Liver (tissue), 9 donors: Measurements from ENCODE around the gene FRYL. TPM values are rescaled to one million over a fixed set of nuclear protein-coding genes. Genes with fewer than 3 reads are reported as not detected.
A peak's percentile ranks its signal among the peaks of the same experiment; 100 is the strongest.

Source experiments
- DNase-seq: peaks from one replicate; pipeline ENCODE4 v3.0.0-alpha.2; 2017; ENCODE audit warnings: low spot score
- H3K27ac ChIP-seq, 2 donors: one replicate each; pipeline ENCODE4 v1.7.0; 2013; ENCODE audit warnings: inconsistent platforms in 2 of 2, low read length in 2 of 2, control low read depth in 1 of 2, low read depth in 1 of 2, mild to moderate bottlenecking in 1 of 2
- H3K27me3 ChIP-seq, 4 donors: one replicate each; pipeline versions ENCODE4 v1.6.1 to v1.7.0; 2013; ENCODE audit warnings: low read length in 3 of 4, inconsistent platforms in 1 of 4, mild to moderate bottlenecking in 1 of 4, moderate library complexity in 1 of 4; ENCODE audit not compliant: control insufficient read depth in 4 of 4, insufficient read depth in 4 of 4
- H3K36me3 ChIP-seq, 4 donors: one replicate each; pipeline versions ENCODE4 v1.6.1 to v1.7.0; 2013; ENCODE audit warnings: low read length in 3 of 4, mild to moderate bottlenecking in 3 of 4, low read depth in 1 of 4, moderate library complexity in 1 of 4; ENCODE audit not compliant: control insufficient read depth in 4 of 4, insufficient read depth in 3 of 4
- H3K4me1 ChIP-seq, 4 donors: one replicate each; pipeline versions ENCODE4 v1.6.1 to v1.7.0; 2013; ENCODE audit warnings: low read length in 3 of 4, mild to moderate bottlenecking in 3 of 4, moderate library complexity in 1 of 4; ENCODE audit not compliant: control insufficient read depth in 4 of 4, insufficient read depth in 4 of 4
- H3K4me3 ChIP-seq, 3 donors: one replicate each; pipeline versions ENCODE4 v1.6.1 to v1.7.0; 2013; ENCODE audit warnings: low read length in 3 of 3, control low read depth in 1 of 3, low read depth in 1 of 3, mild to moderate bottlenecking in 1 of 3
- H3K9ac ChIP-seq, 2 donors: one replicate each; pipeline ENCODE4 v1.7.0; 2013; ENCODE audit warnings: low read length in 2 of 2, mild to moderate bottlenecking in 2 of 2, moderate library complexity in 2 of 2, control low read depth in 1 of 2, low read depth in 1 of 2
- H3K9me3 ChIP-seq, 4 donors: one replicate each; pipeline versions ENCODE4 v1.6.1 to v1.7.0; 2013; ENCODE audit warnings: low read length in 3 of 4; ENCODE audit not compliant: control insufficient read depth in 4 of 4
- EGR1 ChIP-seq, 2 donors: IDR thresholded peaks; 2 replicates each; pipeline ENCODE4 v1.6.1; 2016 to 2018; ENCODE audit warnings: antibody characterized with exemption in 2 of 2, low read depth in 2 of 2
- FOXA1 ChIP-seq: IDR thresholded peaks from 2 replicates; pipeline ENCODE4 v1.6.1; 2016; ENCODE audit warnings: antibody characterized with exemption
- FOXA2 ChIP-seq: IDR thresholded peaks from 2 replicates; pipeline ENCODE4 v1.6.1; 2016; ENCODE audit warnings: antibody characterized with exemption
- GABPA ChIP-seq, 2 donors: IDR thresholded peaks in 1 of 2; conservative IDR thresholded peaks in 1 of 2; 2 replicates each; pipeline ENCODE4 v1.6.1; 2016; ENCODE audit warnings: antibody characterized with exemption in 2 of 2, mild to moderate bottlenecking in 1 of 2, moderate library complexity in 1 of 2
- HNF4A ChIP-seq, 2 donors: conservative IDR thresholded peaks; 2 replicates each; pipeline ENCODE4 v1.6.1; 2016; ENCODE audit warnings: antibody characterized with exemption in 2 of 2, mild to moderate bottlenecking in 2 of 2
- HNF4G ChIP-seq: IDR thresholded peaks from 2 replicates; pipeline ENCODE4 v1.6.1; 2016; ENCODE audit warnings: antibody characterized with exemption
- JUND ChIP-seq, 2 donors: IDR thresholded peaks; 2 replicates each; pipeline ENCODE4 v1.6.1; 2016; ENCODE audit warnings: antibody characterized with exemption in 2 of 2
- NR2F2 ChIP-seq: IDR thresholded peaks from 2 replicates; pipeline ENCODE4 v1.6.1; 2016; ENCODE audit warnings: antibody characterized with exemption
- RAD21 ChIP-seq, 2 donors: IDR thresholded peaks; 2 replicates each; pipeline ENCODE4 v1.6.1; 2016; ENCODE audit warnings: antibody characterized with exemption in 2 of 2, mild to moderate bottlenecking in 2 of 2
- RXRA ChIP-seq, 2 donors: IDR thresholded peaks; 2 replicates each; pipeline ENCODE4 v1.6.1; 2017 to 2018; ENCODE audit warnings: antibody characterized with exemption in 2 of 2, mild to moderate bottlenecking in 1 of 2
- SP1 ChIP-seq: IDR thresholded peaks from 2 replicates; pipeline ENCODE4 v1.6.1; 2018; ENCODE audit warnings: antibody characterized with exemption, mild to moderate bottlenecking
- TAF1 ChIP-seq: conservative IDR thresholded peaks from 2 replicates; pipeline ENCODE4 v1.6.1; 2016; ENCODE audit warnings: antibody characterized with exemption, mild to moderate bottlenecking
- WGBS: extraction: QIAGEN DNeasy Blood & Tissue Kit; methylation state at CpG from one replicate; pipeline ENCODE4 v1.1.7; 2013; 5-methylcytosine and 5-hydroxymethylcytosine counted together
- polyA plus RNA-seq, 2 donors: library from polyadenylated mRNA; stranded (reverse) in 1 of 2; unstranded in 1 of 2; fragments of 200-250 nt in 1 of 2; fragments of >200 nt in 1 of 2; fragmentation: Nextera tagmentation in 1 of 2; extraction: Ambion mirVana in 1 of 2; gene quantifications; one replicate each; pipeline versions ENCODE4 v1.2.1 to v1.2.3, GENCODE V29; 2013 to 2015
- total RNA-seq, 2 donors: library from RNA; depleted of rRNA; stranded (reverse); fragments of >200 nt; gene quantifications; one replicate each; pipeline ENCODE4 v1.2.3, GENCODE V29; 2014
- TF ChIP-seq, protein P1 (sequence below): fragments of 150-350 bp; IDR thresholded peaks from 2 replicates; pipeline ENCODE4 v1.5.1; 2017; ENCODE audit warnings: improper control_type of control experiment, low read depth, low read length; ENCODE audit not compliant: missing input control
- TF ChIP-seq, protein P2 (sequence below): IDR thresholded peaks from 2 replicates; pipeline ENCODE4 v1.6.1; 2016; ENCODE audit warnings: antibody characterized with exemption, mild to moderate bottlenecking
- TF ChIP-seq, protein P3 (sequence below): IDR thresholded peaks from 2 replicates; pipeline ENCODE4 v1.6.1; 2016; ENCODE audit warnings: antibody characterized with exemption
- donor health status: healthy.
- donor health status: healthy.
- donor health status: healthy.
- donor health status: healthy.
- donor health status: healthy.

The FRYL gene
- total and polyA plus RNA-seq, 4 donors = 5.3 to 79.0 (median 27.2) TPM

DNA sequence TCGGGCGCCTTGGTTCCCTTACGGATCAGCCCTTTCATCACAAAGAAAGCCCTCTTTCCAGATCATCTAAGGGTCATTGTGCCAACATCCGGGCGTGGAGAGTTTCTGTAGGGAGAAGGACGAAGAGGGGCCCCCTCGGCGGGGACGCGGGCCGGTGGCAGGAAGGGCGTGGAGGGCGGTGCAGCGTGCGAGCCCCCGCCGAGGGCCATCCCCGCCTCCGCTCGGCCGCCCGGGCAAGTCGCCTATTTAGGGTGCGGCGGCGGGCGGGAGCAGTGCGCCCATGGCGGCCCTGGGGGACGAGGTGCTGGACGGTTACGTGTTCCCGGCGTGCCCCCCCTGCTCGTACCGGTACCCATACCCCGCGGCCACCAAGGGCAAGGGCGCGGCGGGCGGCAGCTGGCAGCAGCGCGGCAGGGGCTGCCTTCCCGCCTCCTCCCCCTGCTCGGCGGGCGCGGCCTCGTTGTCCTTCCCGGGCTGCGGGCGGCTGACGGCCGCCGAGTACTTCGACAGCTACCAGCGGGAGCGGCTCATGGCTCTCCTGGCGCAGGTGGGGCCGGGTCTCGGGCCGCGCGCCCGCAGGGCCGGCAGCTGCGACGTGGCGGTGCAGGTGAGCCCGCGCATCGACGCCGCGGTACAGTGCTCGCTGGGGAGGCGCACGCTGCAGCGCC lies 289.9 kb downstream of the FRYL start, which contains the start of gene ZAR1:
ZAR1 (plus strand) TSS at position 241 of the 668 bp plus-strand sequence; CDS start at position 281, 40 bp downstream.
- 15% methylated on average over 80 of the region's 80 CpGs for WGBS
- H3K27me3 ChIP-seq = peaks cover 2 to 9% (median 3%) of the 10 kb centered on the region in 4 donors

DNA sequence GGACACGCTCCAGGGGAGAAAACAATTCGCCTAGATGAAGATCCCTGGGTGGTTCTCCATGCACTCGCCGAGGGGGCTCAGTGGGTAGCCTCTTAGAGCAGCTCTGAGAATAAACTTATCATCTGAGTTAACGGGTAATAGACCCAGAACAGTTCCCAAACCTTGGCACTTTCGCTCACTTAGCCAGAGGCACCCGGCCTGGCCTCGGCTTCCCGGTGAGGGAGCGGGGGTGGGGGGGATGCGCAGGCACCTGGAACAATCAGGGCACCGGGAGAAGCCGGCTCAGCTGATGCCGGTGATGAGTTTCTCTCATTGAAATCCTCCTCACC lies 290.4 kb downstream of the FRYL start:
- Histone ChIP-seq H3K36me3 (no peaks in the 10 kb centered on the region), H3K4me1 (peaks cover 0 to 6% (median 5%) of the 10 kb centered on the region in 4 donors), H3K4me3 (peak overlapping the region in 1 of 3 donors; percentile 38), H3K27me3 (peaks cover 2 to 11% (median 3%) of the 10 kb centered on the region in 4 donors), H3K27ac (no peak overlapping the region), H3K9ac (no peak overlapping the region), H3K9me3 (peaks cover 0 to 11% (median 5%) of the 10 kb centered on the region in 4 donors)
- TF ChIP-seq RXRA (IDR thresholded peaks at IDR 0.05) = no peak
- TF ChIP-seq, protein P1, sequence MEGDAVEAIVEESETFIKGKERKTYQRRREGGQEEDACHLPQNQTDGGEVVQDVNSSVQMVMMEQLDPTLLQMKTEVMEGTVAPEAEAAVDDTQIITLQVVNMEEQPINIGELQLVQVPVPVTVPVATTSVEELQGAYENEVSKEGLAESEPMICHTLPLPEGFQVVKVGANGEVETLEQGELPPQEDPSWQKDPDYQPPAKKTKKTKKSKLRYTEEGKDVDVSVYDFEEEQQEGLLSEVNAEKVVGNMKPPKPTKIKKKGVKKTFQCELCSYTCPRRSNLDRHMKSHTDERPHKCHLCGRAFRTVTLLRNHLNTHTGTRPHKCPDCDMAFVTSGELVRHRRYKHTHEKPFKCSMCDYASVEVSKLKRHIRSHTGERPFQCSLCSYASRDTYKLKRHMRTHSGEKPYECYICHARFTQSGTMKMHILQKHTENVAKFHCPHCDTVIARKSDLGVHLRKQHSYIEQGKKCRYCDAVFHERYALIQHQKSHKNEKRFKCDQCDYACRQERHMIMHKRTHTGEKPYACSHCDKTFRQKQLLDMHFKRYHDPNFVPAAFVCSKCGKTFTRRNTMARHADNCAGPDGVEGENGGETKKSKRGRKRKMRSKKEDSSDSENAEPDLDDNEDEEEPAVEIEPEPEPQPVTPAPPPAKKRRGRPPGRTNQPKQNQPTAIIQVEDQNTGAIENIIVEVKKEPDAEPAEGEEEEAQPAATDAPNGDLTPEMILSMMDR = no peak
- no peak for TF ChIP-seq SP1
- no peak for TF ChIP-seq RAD21 (IDR thresholded peaks at IDR 0.05)
- TF ChIP-seq, protein P2, sequence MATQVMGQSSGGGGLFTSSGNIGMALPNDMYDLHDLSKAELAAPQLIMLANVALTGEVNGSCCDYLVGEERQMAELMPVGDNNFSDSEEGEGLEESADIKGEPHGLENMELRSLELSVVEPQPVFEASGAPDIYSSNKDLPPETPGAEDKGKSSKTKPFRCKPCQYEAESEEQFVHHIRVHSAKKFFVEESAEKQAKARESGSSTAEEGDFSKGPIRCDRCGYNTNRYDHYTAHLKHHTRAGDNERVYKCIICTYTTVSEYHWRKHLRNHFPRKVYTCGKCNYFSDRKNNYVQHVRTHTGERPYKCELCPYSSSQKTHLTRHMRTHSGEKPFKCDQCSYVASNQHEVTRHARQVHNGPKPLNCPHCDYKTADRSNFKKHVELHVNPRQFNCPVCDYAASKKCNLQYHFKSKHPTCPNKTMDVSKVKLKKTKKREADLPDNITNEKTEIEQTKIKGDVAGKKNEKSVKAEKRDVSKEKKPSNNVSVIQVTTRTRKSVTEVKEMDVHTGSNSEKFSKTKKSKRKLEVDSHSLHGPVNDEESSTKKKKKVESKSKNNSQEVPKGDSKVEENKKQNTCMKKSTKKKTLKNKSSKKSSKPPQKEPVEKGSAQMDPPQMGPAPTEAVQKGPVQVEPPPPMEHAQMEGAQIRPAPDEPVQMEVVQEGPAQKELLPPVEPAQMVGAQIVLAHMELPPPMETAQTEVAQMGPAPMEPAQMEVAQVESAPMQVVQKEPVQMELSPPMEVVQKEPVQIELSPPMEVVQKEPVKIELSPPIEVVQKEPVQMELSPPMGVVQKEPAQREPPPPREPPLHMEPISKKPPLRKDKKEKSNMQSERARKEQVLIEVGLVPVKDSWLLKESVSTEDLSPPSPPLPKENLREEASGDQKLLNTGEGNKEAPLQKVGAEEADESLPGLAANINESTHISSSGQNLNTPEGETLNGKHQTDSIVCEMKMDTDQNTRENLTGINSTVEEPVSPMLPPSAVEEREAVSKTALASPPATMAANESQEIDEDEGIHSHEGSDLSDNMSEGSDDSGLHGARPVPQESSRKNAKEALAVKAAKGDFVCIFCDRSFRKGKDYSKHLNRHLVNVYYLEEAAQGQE = no peak
- TF ChIP-seq NR2F2 = no peak
- no peak for TF ChIP-seq FOXA1
- no peak for TF ChIP-seq HNF4A (conservative IDR thresholded peaks at IDR 0.05)
- TF ChIP-seq JUND (IDR thresholded peaks at IDR 0.05) = no peak
- WGBS = 24% methylated on average over 14 of the region's 14 CpGs
- DNase-seq = no peak

More for the DNA sequence above, 289.9 kb downstream of the FRYL start, which contains the start of gene ZAR1:
- peaks cover 0 to 11% (median 5%) of the 10 kb centered on the region in 4 donors for H3K9me3 ChIP-seq
- peaks cover 0 to 6% (median 5%) of the 10 kb centered on the region in 4 donors for H3K4me1 ChIP-seq
- TF ChIP-seq TAF1 (no peak), EGR1 (IDR thresholded peaks at IDR 0.05; ENCODE audit: low read depth in 2 of 2) (no peak), HNF4G (no peak), FOXA2 (no peak), RAD21 (IDR thresholded peaks at IDR 0.05) (no peak), HNF4A (conservative IDR thresholded peaks at IDR 0.05) (no peak), RXRA (IDR thresholded peaks at IDR 0.05) (no peak), FOXA1 (no peak), GABPA (IDR thresholded peaks at IDR 0.05 in 1 of 2, conservative IDR thresholded peaks at IDR 0.05 in 1 of 2) (no peak)
- TF ChIP-seq, protein P1 = no peak
- TF ChIP-seq, protein P3, sequence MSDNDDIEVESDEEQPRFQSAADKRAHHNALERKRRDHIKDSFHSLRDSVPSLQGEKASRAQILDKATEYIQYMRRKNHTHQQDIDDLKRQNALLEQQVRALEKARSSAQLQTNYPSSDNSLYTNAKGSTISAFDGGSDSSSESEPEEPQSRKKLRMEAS = no peak
- TF ChIP-seq, protein P2 = no peak
- no peak within 1 kb of the TSS for H3K27ac ChIP-seq
- no peaks in the 10 kb centered on the region for H3K36me3 ChIP-seq
- peak; percentile 37 for DNase-seq
- H3K9ac ChIP-seq = no peak within 1 kb of the TSS
- peak within 1 kb of the TSS in 1 of 3 donors; percentile 38 for H3K4me3 ChIP-seq
